HEK293T (cell line): ENCODE results near the gene FAM3A.

ENCODE experiments used
- CTCF ChIA-PET: fragments of 350-600 bp; formaldehyde crosslinking; extraction: SDS; loops from one replicate; lab custom pipeline; 2021; ENCODE audit warnings: antibody characterized with exemption, inconsistent platforms; lab: Yijun Ruan, JAX
- POLR2A ChIA-PET: fragments of 350-600 bp; formaldehyde crosslinking; extraction: SDS; loops from one replicate; lab custom pipeline; 2020; ENCODE audit warnings: antibody characterized with exemption, inconsistent platforms; lab: Yijun Ruan, JAX
- DNase-seq: peaks from one replicate; pipeline ENCODE4 v3.0.0; 2012; ENCODE audit warnings: mixed read lengths; ENCODE audit errors: extremely low spot score
- ARNT ChIP-seq: fragments of 450-650 bp; IDR thresholded peaks from 2 replicates; pipeline ENCODE4 v1.6.1; 2017; ENCODE audit warnings: mild to moderate bottlenecking
- BHLHE40 ChIP-seq: fragments of 450-650 bp; IDR thresholded peaks from 2 replicates; pipeline ENCODE4 v1.6.1; 2016; ENCODE audit warnings: mild to moderate bottlenecking, moderate library complexity, borderline replicate concordance
- CTBP1 ChIP-seq: fragments of 450-650 bp; IDR thresholded peaks from 2 replicates; pipeline ENCODE4 v1.6.1; 2016; ENCODE audit warnings: borderline replicate concordance
- ELF4 ChIP-seq: fragments of 450-650 bp; IDR thresholded peaks from 2 replicates; pipeline ENCODE4 v1.6.1; 2017; ENCODE audit warnings: antibody characterized with exemption
- FOXA1 ChIP-seq: fragments of 450-650 bp; IDR thresholded peaks from 2 replicates; pipeline ENCODE4 v1.6.1; 2016; ENCODE audit warnings: mild to moderate bottlenecking
- FOXK2 ChIP-seq: fragments of 450-650 bp; IDR thresholded peaks from 2 replicates; pipeline ENCODE4 v1.6.1; 2016; ENCODE audit warnings: mild to moderate bottlenecking
- FOXM1 ChIP-seq: fragments of 450-650 bp; IDR thresholded peaks from 2 replicates; pipeline ENCODE4 v1.6.1; 2017; ENCODE audit warnings: mild to moderate bottlenecking, borderline replicate concordance
- HDGF ChIP-seq: fragments of 450-650 bp; IDR thresholded peaks from 2 replicates; pipeline ENCODE4 v1.6.1; 2017; ENCODE audit warnings: antibody characterized with exemption, borderline replicate concordance
- L3MBTL2 ChIP-seq: fragments of 450-650 bp; conservative IDR thresholded peaks from 2 replicates; pipeline ENCODE4 v1.6.1; 2016; ENCODE audit warnings: mild to moderate bottlenecking
- LEF1 ChIP-seq: fragments of 450-650 bp; IDR thresholded peaks from 2 replicates; pipeline ENCODE4 v1.6.1; 2017; ENCODE audit warnings: mild to moderate bottlenecking, borderline replicate concordance
- NFRKB ChIP-seq: fragments of 450-650 bp; IDR thresholded peaks from 2 replicates; pipeline ENCODE4 v1.6.1; 2016; ENCODE audit warnings: mild to moderate bottlenecking, moderate library complexity
- PKNOX1 ChIP-seq: fragments of 450-650 bp; IDR thresholded peaks from 2 replicates; pipeline ENCODE4 v1.6.1; 2016
- SP1 ChIP-seq: fragments of 450-650 bp; IDR thresholded peaks from 2 replicates; pipeline ENCODE4 v1.6.1; 2017
- SUZ12 ChIP-seq: fragments of 450-650 bp; IDR thresholded peaks from 2 replicates; pipeline ENCODE4 v1.6.1; 2016; ENCODE audit warnings: mild to moderate bottlenecking
- TARDBP ChIP-seq: fragments of 450-650 bp; IDR thresholded peaks from 2 replicates; pipeline ENCODE4 v1.6.1; 2016
- ZNF384 ChIP-seq: fragments of 450-650 bp; IDR thresholded peaks from 2 replicates; pipeline ENCODE4 v1.6.1; 2016

The FAM3A gene

GRCh38 chrX:154487518-154488290, 28.3 kb downstream of the FAM3A start:
- TF ChIP-seq SUZ12, result no peak
- no peak for TF ChIP-seq FOXK2
- no peak for TF ChIP-seq BHLHE40
- no peak for TF ChIP-seq SP1
- TF ChIP-seq ARNT, result no peak
- TF ChIP-seq ELF4, result no peak
- no peak for TF ChIP-seq L3MBTL2
- no peak for DNase-seq
- CTCF ChIA-PET, result no interaction called here
- POLR2A ChIA-PET, result interaction anchor here (1.2 to 4.2 kb wide), 9 partner anchors 10 to 90 kb away, joined by 3 to 19 read pairs (median 5); partner anchors contain the start of genes LAGE3, RPL10 and TAFAZZIN

GRCh38 chrX:154486396-154487207, 29.4 kb downstream of the FAM3A start, which contains the start of gene UBL4A:
Gene UBL4A, minus strand, starts transcription at chrX:154486615. Its CDS starts 31 bp downstream, at chrX:154486584.
- POLR2A ChIA-PET, result interaction anchor here (0.6 to 2.4 kb wide), 9 partner anchors 9 to 89 kb away, joined by 3 to 12 read pairs (median 3); partner anchors contain the start of gene LAGE3
- CTCF ChIA-PET, result interaction anchor here (0.5 to 0.9 kb wide), 2 partner anchors 61 to 113 kb away, joined by 3 to 4 read pairs; no protein-coding TSS in a partner anchor
- DNase-seq, result peak; percentile 53
- TF ChIP-seq ARNT, result no peak
- no peak for TF ChIP-seq FOXK2
- no peak for TF ChIP-seq SP1
- TF ChIP-seq PKNOX1, result no peak
- TF ChIP-seq ZNF384, result no peak
- no peak for TF ChIP-seq TARDBP
- TF ChIP-seq NFRKB, result no peak
- TF ChIP-seq LEF1, result no peak
- no peak for TF ChIP-seq HDGF
- TF ChIP-seq ELF4, result no peak
- no peak for TF ChIP-seq FOXM1

- ChIA-PET CTCF (no interaction called here), POLR2A (interaction anchor here (1.0 to 1.4 kb wide), 4 partner anchors 41 to 74 kb away, joined by 3 to 7 read pairs (median 5); no protein-coding TSS in a partner anchor)
- DNase-seq, result no peak
- TF ChIP-seq ARNT (no peak), CTBP1 (no peak), ZNF384 (no peak)
Measured at GRCh38 chrX:154486052-154486395, 30.0 kb downstream of the FAM3A start.

- CTCF ChIA-PET, result no interaction called here
- DNase-seq, result no peak
Measured at GRCh38 chrX:154485150-154486051, 30.6 kb downstream of the FAM3A start.

GRCh38 chrX:154484255-154485149, 31.5 kb downstream of the FAM3A start:
- no peak for DNase-seq
- CTCF ChIA-PET, result no interaction called here
- POLR2A ChIA-PET, result interaction anchor here (1.4 kb wide), 1 partner anchor 87 kb away, joined by 4 read pairs; the partner anchor contains the start of gene RPL10
- TF ChIP-seq FOXK2 (no peak), ELF4 (no peak), PKNOX1 (no peak), L3MBTL2 (no peak), SUZ12 (no peak), FOXA1 (no peak), FOXM1 (no peak), NFRKB (no peak), BHLHE40 (no peak), TARDBP (no peak), ZNF384 (no peak), LEF1 (no peak), ARNT (no peak), SP1 (no peak), CTBP1 (no peak), HDGF (no peak)

More at GRCh38 chrX:154485150-154486051, 30.6 kb downstream of the FAM3A start:
- POLR2A ChIA-PET, result interaction anchor here (1.0 kb wide), 2 partner anchors 42 to 43 kb away, joined by 3 to 7 read pairs; no protein-coding TSS in a partner anchor
- TF ChIP-seq FOXA1 (no peak), FOXM1 (no peak), LEF1 (no peak)
